HCT116 (cell line): ENCODE measurements around the gene PCSK6. TPM values are rescaled to one million over a fixed set of nuclear protein-coding genes. Genes with fewer than 3 reads are reported as not detected.

ENCODE experiments used
- ATAC-seq: fragments of 200-7000 bp; cut with Tn5 transposase; 2 replicates; pipeline ENCODE4 v1.9.1; 2020; ENCODE audit warnings: mild to moderate bottlenecking, moderate library complexity
- BruUV-seq: library from RNA; stranded (reverse); fragments of 400-500 nt; replicated peaks from 2 replicates; lab custom pipeline; 2021; lab: Mats Ljungman, UMichigan
- CTCF ChIA-PET: fragments of 300-600 bp; sonication (Branson Sonifier 250); formaldehyde crosslinking; loops from one replicate; lab custom pipeline; 2021; ENCODE audit warnings: antibody characterized with exemption; lab: Charles Lee
- POLR2A ChIA-PET: fragments of 300-600, 350-600 bp; sonication (Branson Sonifier 250); formaldehyde crosslinking; loops from one replicate; lab custom pipeline; 2021; ENCODE audit warnings: antibody characterized with exemption; lab: Charles Lee
- RAD21 ChIA-PET, 2 experiments: fragments of 300-600 bp; sonication (Branson Sonifier 250); formaldehyde crosslinking; loops; one replicate each; lab custom pipeline; 2023; ENCODE audit warnings: low total read pairs in 2 of 2; ENCODE audit not compliant: uncharacterized antibody in 2 of 2, unreplicated experiment in 2 of 2, low non-redundant PET in 1 of 2; lab: Charles Lee
- DNase-seq: peaks from one replicate; pipeline ENCODE4 v3.0.0-alpha.2; 2010; ENCODE audit warnings: low read depth, low spot score
- H2AFZ ChIP-seq: fragments of 200-600 bp; shearing (Covaris generic), sonication (generic); 2 replicates; pipeline ENCODE4 v1.6.1; 2017; ENCODE audit warnings: low read depth, mixed run types, mixed read lengths, antibody characterized with exemption, low read length; ENCODE audit not compliant: poor library complexity, severe bottlenecking
- H3K27ac ChIP-seq: 2 replicates; pipeline ENCODE4 v1.5.1; 2012; ENCODE audit warnings: low read depth, low read length
- H3K27me3 ChIP-seq: fragments of 200-600 bp; sonication (generic); 2 replicates; pipeline ENCODE4 v1.6.1; 2016; ENCODE audit warnings: mixed run types, low read length, mixed read lengths; ENCODE audit not compliant: insufficient read depth
- H3K36me3 ChIP-seq, 2 experiments: fragments of 200-500 bp in 1 of 2; fragments of 200-600 bp in 1 of 2; sonication (Bioruptor generic) in 1 of 2; sonication (generic) in 1 of 2; 2 replicates each; pipeline versions ENCODE4 v1.5.1 to v1.6.1; 2014 to 2016; ENCODE audit warnings: low read length in 2 of 2, inconsistent platforms in 1 of 2, mixed read lengths in 1 of 2, mixed run types in 1 of 2; ENCODE audit not compliant: insufficient read depth in 2 of 2, control insufficient read depth in 1 of 2
- H3K4me1 ChIP-seq, 2 experiments: fragments of 200-600 bp in 1 of 2; sonication (generic) in 1 of 2; 2 replicates each; pipeline versions ENCODE4 v1.5.1 to v1.6.1; 2012 to 2017; ENCODE audit warnings: low read length in 2 of 2, inconsistent platforms in 1 of 2, mild to moderate bottlenecking in 1 of 2, mixed read lengths in 1 of 2, mixed run types in 1 of 2, moderate library complexity in 1 of 2; ENCODE audit not compliant: insufficient read depth in 2 of 2, control insufficient read depth in 1 of 2
- H3K4me2 ChIP-seq: fragments of 200-600 bp; sonication (generic); 2 replicates; pipeline ENCODE4 v1.6.1; 2017; ENCODE audit warnings: mixed run types, low read length, mixed read lengths
- H3K4me3 ChIP-seq, 2 experiments: fragments of 200-600 bp in 1 of 2; sonication (generic) in 1 of 2; replicated peaks in 1 of 2; 2 replicates each; pipeline ENCODE4 v1.5.1; 2011 to 2016; ENCODE audit warnings: low read length in 2 of 2, control low read depth in 1 of 2, low read depth in 1 of 2, mild to moderate bottlenecking in 1 of 2, mixed read lengths in 1 of 2, mixed run types in 1 of 2
- H3K79me2 ChIP-seq: fragments of 200-600 bp; sonication (generic); 2 replicates; pipeline ENCODE4 v1.6.1; 2017; ENCODE audit warnings: mild to moderate bottlenecking, mixed run types, low read length, moderate library complexity, mixed read lengths; ENCODE audit not compliant: insufficient read depth
- H3K9ac ChIP-seq: fragments of 200-600 bp; sonication (generic); 2 replicates; pipeline ENCODE4 v1.6.1; 2016; ENCODE audit warnings: low read length, mixed read lengths
- H3K9me2 ChIP-seq: fragments of 200-600 bp; sonication (generic), shearing (Covaris generic); 2 replicates; pipeline ENCODE4 v1.6.1; 2017; ENCODE audit warnings: mixed run types, mild to moderate bottlenecking, moderate library complexity; ENCODE audit not compliant: insufficient read depth
- H3K9me3 ChIP-seq, 2 experiments: fragments of 200-500 bp in 1 of 2; fragments of 200-600 bp in 1 of 2; sonication (Bioruptor generic) in 1 of 2; sonication (generic) in 1 of 2; 2 replicates each; pipeline ENCODE4 v1.6.1; 2014 to 2017; ENCODE audit warnings: low read length in 2 of 2, mixed read lengths in 2 of 2, inconsistent platforms in 1 of 2, low read depth in 1 of 2, mild to moderate bottlenecking in 1 of 2, mixed run types in 1 of 2, moderate library complexity in 1 of 2; ENCODE audit not compliant: control insufficient read depth in 1 of 2, insufficient read depth in 1 of 2
- H4K20me1 ChIP-seq: fragments of 200-600 bp; sonication (generic), shearing (Covaris generic); 2 replicates; pipeline ENCODE4 v1.6.1; 2017; ENCODE audit warnings: mixed run types, mild to moderate bottlenecking, moderate library complexity; ENCODE audit not compliant: insufficient read depth
- CBX3 ChIP-seq: IDR thresholded peaks from 2 replicates; pipeline ENCODE4 v1.6.1; 2012; ENCODE audit warnings: low read depth
- CEBPB ChIP-seq: IDR thresholded peaks from 2 replicates; pipeline ENCODE4 v1.6.1; 2012; ENCODE audit warnings: low read depth
- EZH2phosphoT487 ChIP-seq: fragments of 200-600 bp; IDR thresholded peaks from 2 replicates; pipeline ENCODE4 v1.6.1; 2018; ENCODE audit warnings: antibody characterized with exemption, borderline replicate concordance
- FOSL1 ChIP-seq: IDR thresholded peaks from 2 replicates; pipeline ENCODE4 v1.6.1; 2012; ENCODE audit warnings: low read depth
- JUND ChIP-seq: IDR thresholded peaks from 2 replicates; pipeline ENCODE4 v1.6.1; 2012
- POLR2A ChIP-seq: IDR thresholded peaks from 2 replicates; pipeline ENCODE4 v1.7.0; 2011; ENCODE audit warnings: borderline replicate concordance; ENCODE audit not compliant: insufficient read depth, insufficient read length; ENCODE audit errors: extremely low read depth
- POLR2AphosphoS5 ChIP-seq: IDR thresholded peaks from 2 replicates; pipeline ENCODE4 v1.6.1; 2011; ENCODE audit warnings: mild to moderate bottlenecking, low read depth, low read length, moderate library complexity
- RAD21 ChIP-seq: IDR thresholded peaks from 2 replicates; pipeline ENCODE4 v1.6.1; 2012; ENCODE audit warnings: low read depth, mild to moderate bottlenecking
- SP1 ChIP-seq: IDR thresholded peaks from 2 replicates; pipeline ENCODE4 v1.6.1; 2012; ENCODE audit warnings: low read depth
- SRF ChIP-seq: IDR thresholded peaks from 2 replicates; pipeline ENCODE4 v1.6.1; 2012; ENCODE audit warnings: low read depth
- TCF7L2 ChIP-seq: IDR thresholded peaks from 2 replicates; pipeline ENCODE4 v1.7.0; 2011; ENCODE audit warnings: borderline replicate concordance, inconsistent platforms; ENCODE audit not compliant: insufficient read depth, insufficient read length; ENCODE audit errors: extremely low read depth
- YY1 ChIP-seq: IDR thresholded peaks from 2 replicates; pipeline ENCODE4 v1.6.1; 2011; ENCODE audit warnings: low read length, low read depth, moderate library complexity, mild to moderate bottlenecking; ENCODE audit not compliant: insufficient replicate concordance; ENCODE audit errors: extremely low read depth
- ZBTB33 ChIP-seq: IDR thresholded peaks from 2 replicates; pipeline ENCODE4 v1.6.1; 2011; ENCODE audit warnings: mild to moderate bottlenecking, low read length, moderate library complexity; ENCODE audit not compliant: insufficient replicate concordance; ENCODE audit errors: extremely low read depth
- ZFX ChIP-seq: fragments of 450-650 bp; IDR thresholded peaks from 2 replicates; pipeline ENCODE4 v1.6.1; 2017
- intact Hi-C: fragments of 100-400 bp; cut with micrococcal nuclease; formaldehyde crosslinking; loops from 2 replicates; pipeline ENCODE4 v1.10.0; 2022
- total RNA-seq: library from RNA; stranded (reverse); gene quantifications from one replicate; pipeline ENCODE4 v1.2.1, GENCODE V29; 2021; ENCODE audit not compliant: unreplicated experiment
- TF ChIP-seq, protein P1 (sequence below): IDR thresholded peaks from 2 replicates; pipeline ENCODE4 v1.6.1; 2012
- TF ChIP-seq, protein P2 (sequence below): IDR thresholded peaks from 2 replicates; pipeline ENCODE4 v1.6.1; 2012; ENCODE audit warnings: low read depth

The PCSK6 gene
- total RNA-seq, 1 experiment from 2014 or later: 13.5 TPM

DNA sequence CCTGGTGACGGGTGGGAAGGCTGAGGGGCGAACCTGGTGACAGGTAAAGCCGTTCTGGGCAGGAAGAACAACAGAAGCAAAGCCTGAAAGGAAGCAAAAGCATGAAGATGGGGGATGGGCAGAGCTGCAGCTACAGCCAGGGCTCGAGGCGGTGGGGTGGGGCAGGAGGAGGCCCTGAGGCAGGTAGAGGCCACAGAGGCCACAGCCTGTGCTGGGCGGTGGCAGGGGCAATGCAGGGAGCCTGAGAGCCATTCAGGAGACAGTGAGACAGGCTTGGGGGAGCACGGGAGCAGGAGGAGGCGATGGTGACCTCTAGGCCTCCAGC is 8.2 kb downstream of the PCSK6 start:
- Histone ChIP-seq H2AFZ (no peak overlapping the region), H3K4me2 (no peak overlapping the region), H3K9me3 (no peaks in the 10 kb centered on the region), H3K9ac (no peak overlapping the region), H4K20me1 (no peaks in the 10 kb centered on the region), H3K27ac (no peak overlapping the region), H3K36me3 (no peaks in the 10 kb centered on the region; a peak in 1 of 4 replicates), H3K4me1 (peaks cover 6 to 13% of the 10 kb centered on the region in 2 experiments; a peak in 3 of 4 replicates), H3K27me3 (no peaks in the 10 kb centered on the region), H3K4me3 (no peak overlapping the region), H3K79me2 (peaks cover 6% of the 10 kb centered on the region; the same call in 1 of the 2 replicates), H3K9me2 (no peaks in the 10 kb centered on the region)
- DNase-seq (no peak), ATAC-seq (no peak)
- BruUV-seq: no TSS peak
- no peak for TF ChIP-seq SP1
- no peak for TF ChIP-seq SRF
- no peak for TF ChIP-seq RAD21
- no peak for TF ChIP-seq ZFX
- no peak for TF ChIP-seq FOSL1
- TF ChIP-seq CEBPB: no peak
- TF ChIP-seq POLR2A: no peak
- no peak for TF ChIP-seq CBX3
- no peak for TF ChIP-seq POLR2AphosphoS5
- TF ChIP-seq TCF7L2: no peak
- TF ChIP-seq ZBTB33: no peak
- no peak for TF ChIP-seq YY1
- TF ChIP-seq, protein P1, sequence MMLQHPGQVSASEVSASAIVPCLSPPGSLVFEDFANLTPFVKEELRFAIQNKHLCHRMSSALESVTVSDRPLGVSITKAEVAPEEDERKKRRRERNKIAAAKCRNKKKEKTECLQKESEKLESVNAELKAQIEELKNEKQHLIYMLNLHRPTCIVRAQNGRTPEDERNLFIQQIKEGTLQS: no peak
- TF ChIP-seq EZH2phosphoT487: no peak
- TF ChIP-seq JUND: no peak
- TF ChIP-seq, protein P2, sequence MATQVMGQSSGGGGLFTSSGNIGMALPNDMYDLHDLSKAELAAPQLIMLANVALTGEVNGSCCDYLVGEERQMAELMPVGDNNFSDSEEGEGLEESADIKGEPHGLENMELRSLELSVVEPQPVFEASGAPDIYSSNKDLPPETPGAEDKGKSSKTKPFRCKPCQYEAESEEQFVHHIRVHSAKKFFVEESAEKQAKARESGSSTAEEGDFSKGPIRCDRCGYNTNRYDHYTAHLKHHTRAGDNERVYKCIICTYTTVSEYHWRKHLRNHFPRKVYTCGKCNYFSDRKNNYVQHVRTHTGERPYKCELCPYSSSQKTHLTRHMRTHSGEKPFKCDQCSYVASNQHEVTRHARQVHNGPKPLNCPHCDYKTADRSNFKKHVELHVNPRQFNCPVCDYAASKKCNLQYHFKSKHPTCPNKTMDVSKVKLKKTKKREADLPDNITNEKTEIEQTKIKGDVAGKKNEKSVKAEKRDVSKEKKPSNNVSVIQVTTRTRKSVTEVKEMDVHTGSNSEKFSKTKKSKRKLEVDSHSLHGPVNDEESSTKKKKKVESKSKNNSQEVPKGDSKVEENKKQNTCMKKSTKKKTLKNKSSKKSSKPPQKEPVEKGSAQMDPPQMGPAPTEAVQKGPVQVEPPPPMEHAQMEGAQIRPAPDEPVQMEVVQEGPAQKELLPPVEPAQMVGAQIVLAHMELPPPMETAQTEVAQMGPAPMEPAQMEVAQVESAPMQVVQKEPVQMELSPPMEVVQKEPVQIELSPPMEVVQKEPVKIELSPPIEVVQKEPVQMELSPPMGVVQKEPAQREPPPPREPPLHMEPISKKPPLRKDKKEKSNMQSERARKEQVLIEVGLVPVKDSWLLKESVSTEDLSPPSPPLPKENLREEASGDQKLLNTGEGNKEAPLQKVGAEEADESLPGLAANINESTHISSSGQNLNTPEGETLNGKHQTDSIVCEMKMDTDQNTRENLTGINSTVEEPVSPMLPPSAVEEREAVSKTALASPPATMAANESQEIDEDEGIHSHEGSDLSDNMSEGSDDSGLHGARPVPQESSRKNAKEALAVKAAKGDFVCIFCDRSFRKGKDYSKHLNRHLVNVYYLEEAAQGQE: no peak
- RAD21 ChIA-PET: no interaction called here
- intact Hi-C loops: no loop called here
- CTCF ChIA-PET: no interaction called here
- POLR2A ChIA-PET: no interaction called here
